Peyer's patch (tissue), 4 donors: ENCODE data around the gene MEGF10.

Source experiments
- CTCF ChIP-seq, 6 experiments: fragments of 450-650 bp in 4 of 6; fragments of 200-600 bp in 2 of 6; sonication (generic) in 1 of 6; IDR thresholded peaks; one replicate each; pipeline ENCODE4 v1.5.1; 2017 to 2019; ENCODE audit warnings: antibody characterized with exemption in 6 of 6, mild to moderate bottlenecking in 3 of 6, moderate library complexity in 1 of 6
- POLR2A ChIP-seq, 2 donors: fragments of 450-650 bp; IDR thresholded peaks; one replicate each; pipeline ENCODE4 v1.5.1; 2017; ENCODE audit warnings: antibody characterized with exemption in 2 of 2, mild to moderate bottlenecking in 2 of 2, moderate library complexity in 2 of 2

DNA sequence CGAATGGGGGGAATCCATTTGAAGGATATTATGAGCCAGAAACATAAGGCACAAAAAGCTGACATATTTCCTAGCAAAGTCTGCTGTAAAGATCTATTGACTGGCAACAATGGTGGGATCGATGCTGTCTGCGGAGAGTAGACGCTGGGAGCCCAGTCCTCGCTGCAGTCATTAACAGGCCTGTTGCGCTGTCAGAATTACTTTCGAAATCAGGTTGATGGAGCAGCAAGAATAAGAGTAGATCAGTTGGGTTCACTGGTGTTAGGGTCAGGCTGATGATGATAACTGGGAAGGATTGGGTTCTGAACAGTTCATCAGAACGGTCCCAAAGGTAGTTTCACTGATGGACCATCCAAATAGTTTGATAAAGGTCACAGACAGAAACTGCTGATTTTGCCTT is 87.1 kb downstream of the MEGF10 start:
- TF ChIP-seq CTCF (IDR thresholded peaks at IDR 0.05) (no peak), POLR2A (IDR thresholded peaks at IDR 0.05) (no peak)
